HG03097 (cell line): Measurements from ENCODE around the gene ATRN.

Experiments
- ATAC-seq: cut with Tn5 transposase; IDR thresholded peaks from one replicate; pipeline ENCODE4 v1.9.1; 2021; ENCODE audit not compliant: unreplicated experiment, low FRiP score

ATRN gene

DNA sequence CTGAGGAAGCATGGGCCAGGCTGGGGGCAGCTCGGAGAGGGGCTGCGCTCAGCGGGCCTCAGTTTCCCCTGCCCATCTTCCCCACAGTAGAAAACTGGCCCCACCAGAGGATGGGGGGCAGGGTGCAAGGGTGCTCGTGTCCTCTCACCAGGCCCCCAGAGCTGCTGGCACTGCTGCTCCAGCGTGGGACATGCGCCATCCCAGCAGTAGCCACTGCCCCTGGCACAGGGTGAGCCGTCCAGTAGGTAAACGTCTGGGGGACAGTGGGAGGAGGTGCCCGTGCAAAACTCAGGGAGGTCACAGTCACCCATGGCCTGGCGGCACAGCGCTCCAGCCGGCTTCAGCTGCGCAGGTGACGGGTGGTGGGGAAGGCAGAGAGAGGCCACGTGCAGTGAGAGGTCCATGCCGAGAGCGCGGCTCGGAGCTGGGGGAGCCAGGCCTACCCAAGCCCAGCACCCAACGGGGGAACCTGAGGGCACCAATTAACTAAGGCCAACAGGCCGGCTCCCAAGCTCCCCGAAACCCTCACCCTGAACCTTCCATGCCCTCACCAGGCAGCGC lies 201.2 kb downstream of the ATRN start:
- ATAC-seq, result no peak

DNA sequence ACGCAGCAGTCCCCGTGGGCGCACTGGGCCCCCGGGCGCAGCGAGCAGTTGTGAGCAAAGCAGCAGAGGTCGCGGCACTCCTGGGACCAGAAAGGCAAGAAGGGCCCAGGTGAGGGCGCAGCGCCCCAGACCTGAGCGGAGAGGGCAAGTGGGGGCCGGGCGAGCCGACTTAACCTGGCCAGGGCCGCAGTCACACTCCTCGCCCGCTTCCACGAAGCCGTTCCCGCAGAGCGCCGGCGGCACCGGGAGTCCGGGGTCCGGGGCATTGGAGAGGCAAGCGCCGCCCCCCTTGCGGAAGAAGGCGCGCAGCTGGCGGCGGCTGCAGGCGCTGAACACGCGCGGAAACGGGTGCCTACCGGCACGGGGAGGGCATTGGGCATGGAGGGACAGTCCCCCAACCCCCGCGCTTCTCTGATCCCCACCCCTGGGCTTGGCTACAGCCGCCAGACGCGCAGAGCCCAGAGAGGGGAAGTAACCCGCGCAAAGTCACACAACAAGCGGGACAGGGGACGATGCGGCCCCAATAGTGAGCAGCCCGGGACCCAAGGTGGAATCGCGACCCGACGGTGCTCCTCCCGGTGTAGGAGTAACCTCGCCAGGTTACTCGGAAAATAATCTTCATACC lies 201.8 kb downstream of the ATRN start:
- no peak for ATAC-seq

DNA sequence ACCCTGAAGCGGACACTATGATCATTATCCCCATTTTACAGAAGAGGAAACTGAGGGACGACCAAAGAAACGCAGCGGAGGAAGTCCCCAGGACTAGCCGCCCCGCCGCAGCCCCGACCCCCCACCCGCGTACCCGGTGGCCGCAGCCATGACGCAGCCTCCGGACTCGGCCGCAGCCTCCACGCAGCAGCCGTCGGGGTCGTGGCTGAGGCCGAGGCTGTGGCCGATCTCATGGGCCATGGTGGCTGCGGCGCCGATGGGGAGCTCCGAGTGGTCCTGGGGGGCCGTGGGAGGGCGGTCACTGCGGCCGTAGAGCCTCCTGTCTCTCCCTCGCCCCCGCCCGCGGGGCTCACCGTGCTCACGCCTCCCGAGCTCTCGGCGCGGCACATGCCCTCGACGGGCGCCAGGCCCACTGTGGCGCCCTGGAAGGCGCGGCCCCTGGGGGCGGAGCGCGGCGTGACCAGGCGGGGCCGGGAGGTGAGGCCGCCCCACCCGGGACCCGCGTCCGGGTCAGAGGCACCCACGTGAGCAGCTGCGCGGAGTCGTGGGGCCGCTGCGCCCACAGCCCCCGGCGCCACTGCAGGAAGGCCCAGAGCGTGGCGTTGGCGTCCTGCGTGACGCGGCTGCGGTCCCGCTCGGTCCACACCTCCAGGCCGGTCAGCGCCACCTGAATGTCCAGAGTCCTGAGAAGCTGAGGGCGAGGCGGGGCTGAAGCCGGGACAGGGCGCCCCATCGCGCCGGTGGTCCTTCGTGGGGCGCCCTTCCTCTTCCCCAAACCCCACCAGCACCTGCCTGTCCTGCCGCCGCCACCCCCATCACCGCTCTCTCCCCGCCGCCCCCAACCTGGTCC lies 202.6 kb downstream of the ATRN start:
- ATAC-seq, result no peak

DNA sequence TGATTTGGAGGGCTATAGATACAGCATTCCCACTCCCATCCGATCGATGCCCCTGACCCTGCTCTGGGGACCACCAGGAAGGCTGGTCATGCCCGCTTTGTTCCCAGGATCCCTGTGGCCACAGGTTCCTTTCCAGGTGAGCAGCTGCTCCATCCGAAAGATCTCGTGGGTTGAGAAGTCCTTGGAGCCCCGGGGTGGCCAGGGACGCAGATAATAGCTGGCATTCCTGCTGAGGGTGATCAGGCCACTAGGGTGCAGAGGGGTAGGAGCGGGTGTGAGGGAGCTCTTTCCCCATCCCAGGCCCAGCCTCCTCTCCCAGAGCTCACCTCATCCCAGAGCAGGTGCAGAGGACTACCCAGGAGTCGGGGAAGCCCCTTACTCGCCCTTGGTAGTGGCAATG lies 203.6 kb downstream of the ATRN start:
- ATAC-seq, result no peak

DNA sequence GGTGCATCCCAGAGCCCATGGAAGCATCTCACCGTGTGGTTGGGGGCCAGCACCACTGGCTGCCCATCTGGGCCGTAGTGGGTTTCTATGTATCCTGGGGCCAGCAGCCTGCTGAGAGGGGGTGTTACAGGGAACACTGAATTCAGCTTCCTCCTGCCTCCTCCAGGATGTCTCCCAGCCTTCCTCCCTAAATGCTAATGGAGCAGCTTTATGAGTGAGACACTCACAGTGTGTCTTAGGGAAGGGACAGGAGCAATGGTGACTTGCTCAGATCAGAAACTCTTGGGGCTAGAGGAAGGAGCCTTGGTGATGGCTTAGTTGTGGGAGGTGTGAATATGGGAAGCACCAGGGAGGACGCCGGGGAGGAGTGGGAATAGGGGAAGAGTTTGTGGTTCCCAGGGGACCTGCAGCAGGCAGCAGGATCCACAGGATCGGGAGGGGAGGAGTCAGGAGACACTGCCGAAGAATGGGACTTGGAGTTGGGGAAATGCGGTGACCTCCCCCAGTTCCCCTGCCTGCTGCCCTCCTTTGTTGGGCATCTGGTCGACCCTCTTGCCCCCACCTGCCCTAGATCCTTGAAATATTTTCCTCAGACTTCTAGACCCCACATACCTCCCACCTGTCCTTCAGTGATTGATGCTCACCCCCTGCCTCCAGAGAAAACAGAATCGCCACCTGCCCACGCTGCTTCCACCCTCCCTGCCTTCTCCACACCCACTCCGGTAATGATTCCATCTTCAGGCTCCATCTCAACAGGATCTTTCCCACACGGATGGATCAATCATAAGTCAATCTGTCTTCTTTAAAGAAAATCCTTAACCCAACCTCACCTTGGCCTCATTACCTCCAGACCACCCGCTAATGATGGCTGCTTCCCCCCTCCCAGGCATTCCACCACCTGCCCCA lies 204.4 kb downstream of the ATRN start:
- ATAC-seq, result no peak

DNA sequence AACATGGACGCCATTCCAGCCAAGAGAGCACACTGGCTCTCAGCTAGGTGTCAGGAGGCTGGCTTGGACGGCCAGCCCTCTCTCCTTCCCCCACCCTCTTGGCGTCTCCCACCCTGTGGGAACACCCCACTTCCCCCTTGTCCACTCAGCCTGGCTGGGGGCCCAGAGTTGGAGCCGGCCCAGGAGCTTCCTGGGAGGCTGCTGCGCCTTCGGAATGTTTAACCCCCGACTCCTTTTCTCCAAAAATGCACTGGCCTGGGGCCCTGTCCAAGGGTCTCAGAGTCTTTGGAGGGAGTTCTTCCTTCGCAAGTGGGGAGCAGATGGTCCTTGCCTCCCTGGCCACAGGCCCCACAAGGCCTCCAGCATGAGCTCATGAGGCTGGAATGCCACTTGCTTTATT lies 206.9 kb downstream of the ATRN start:
- no peak for ATAC-seq

DNA sequence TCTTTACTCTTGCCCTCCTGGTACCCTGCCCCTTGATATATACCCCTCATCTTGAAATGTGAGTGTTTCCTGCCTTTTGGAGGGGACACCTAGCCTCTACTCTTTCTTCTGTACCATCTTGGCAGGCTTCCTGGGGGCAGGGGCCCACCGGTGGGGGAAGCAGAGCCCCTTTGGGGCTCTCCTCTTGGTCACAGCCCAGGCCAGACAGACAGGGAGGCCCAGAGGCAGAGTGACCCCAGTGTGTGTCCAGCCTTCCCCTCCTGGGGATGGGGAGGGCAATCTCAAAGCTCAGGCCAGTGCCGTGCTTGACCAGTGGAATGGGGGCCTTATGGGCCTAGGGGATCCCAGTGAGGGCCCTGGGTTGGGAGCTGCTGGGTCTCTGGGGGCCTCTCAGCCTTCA lies 207.4 kb downstream of the ATRN start:
- ATAC-seq, result no peak

DNA sequence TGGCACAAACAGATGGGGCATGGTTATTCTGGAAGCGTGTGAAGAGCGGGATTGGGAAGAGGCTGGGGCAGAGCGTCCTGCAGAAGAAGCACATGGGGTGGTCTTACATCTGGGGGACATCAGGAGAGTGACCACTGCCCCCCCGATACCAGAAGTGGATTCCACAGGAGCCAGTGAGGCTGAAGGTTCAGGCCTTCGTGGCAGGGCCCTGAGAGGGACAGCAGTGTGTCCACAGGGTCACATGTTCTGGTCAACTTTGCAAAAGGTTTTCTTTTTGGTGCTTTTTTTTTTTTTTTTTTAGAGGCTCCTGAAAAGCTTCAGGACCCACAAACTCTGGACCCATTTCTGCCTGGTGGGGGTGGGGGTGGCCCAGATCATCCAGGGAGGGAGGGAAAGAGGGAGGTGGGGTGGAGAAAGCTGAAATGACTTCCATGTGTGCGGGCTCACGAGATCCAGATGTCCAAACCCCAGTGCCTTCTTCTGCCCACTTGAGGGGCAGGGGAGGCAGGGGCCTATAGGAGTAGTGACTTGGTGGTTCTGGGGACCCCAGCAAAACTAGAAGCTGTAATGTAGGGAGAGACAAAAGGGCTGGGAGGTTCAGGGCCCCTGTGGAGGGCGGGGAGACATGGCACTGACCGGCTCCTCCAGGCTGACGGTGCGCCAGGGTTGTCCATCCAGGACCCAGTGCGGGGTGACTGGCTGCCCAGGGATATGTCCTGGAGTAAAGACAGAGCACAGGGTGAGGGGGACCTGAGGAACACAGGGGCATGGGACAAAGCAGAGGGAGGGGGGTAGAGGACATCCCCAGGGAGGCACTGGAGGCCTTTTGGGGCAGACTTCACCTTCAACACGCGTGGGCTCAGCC lies 208.3 kb downstream of the ATRN start:
- ATAC-seq, result no peak

DNA sequence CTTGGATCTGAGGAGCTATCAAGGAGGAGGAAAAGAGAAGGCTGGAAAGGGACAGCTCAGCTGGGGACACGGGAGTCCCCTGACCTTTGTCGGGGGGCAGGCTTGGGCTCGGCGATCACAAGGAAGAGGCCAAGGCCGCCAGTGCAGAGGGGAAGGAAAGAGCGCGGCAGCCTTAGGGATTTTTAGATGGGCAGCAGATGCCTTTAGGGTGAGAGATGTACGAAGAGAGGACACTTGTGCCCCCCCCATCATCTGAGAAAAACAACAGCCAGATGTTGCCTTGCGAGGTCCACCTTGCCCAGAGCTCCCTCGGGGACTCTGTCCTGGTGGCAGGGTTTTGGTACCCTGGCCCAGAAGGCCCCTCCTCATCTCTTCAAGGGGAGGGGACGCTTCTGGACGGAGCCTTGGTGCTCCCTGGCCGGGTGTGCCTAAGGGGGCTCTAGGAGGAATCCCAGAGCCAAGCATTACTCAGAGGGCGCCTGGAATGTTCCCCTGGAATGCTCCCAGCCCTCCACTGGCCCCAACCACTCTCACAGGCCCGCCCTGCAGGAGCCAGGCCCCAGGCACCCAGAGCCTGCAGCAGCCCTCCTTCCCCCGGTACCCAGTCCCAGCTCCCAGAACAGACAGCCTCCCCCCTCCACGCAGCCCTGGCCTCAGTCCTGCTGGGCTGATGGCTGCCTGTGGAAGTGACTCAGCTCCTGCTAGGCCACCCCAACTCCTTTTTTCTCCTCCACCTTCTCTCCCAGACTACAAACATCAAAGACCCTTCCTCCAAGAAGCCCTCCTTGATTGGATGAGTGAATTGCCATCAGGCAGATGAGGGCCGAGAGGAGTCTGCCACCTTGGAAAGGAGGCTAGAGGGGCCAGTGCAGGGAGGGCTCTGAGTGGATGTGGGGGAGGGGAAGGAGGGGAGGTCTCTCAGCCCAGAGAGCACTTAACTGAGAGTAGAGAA lies 209.2 kb downstream of the ATRN start:
- no peak for ATAC-seq

DNA sequence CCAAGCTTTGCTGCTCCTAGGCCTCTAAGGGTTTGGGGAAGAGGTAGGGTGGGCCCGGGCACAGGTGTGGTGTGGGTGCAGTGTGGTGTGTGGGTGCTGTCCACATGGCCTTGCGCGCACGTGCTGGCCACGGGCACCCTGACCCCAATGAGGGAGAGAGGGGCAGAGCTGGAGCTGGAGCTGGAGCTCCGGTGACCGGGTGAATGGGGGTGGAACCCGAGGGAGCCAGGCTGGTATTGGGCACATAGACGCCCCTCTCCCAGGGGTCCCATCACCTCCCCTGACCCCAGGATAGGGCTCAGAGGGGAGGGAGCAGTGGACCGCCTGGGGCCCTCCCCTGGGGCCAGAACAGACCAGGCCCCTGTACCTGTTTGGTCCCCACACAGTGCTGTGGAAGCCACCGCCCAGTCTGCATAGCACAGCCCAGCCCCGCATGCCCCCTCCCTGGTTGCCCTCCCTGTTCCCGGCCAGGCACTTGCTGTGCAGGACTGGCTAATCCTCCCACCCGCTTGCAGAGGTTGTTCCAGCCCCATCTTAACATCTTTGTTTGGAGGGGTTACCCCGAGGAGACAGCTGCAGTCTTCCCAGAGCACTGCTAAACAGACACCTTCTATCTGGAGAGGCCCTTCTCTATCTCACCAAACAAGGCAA lies 210.0 kb downstream of the ATRN start:
- no peak for ATAC-seq

DNA sequence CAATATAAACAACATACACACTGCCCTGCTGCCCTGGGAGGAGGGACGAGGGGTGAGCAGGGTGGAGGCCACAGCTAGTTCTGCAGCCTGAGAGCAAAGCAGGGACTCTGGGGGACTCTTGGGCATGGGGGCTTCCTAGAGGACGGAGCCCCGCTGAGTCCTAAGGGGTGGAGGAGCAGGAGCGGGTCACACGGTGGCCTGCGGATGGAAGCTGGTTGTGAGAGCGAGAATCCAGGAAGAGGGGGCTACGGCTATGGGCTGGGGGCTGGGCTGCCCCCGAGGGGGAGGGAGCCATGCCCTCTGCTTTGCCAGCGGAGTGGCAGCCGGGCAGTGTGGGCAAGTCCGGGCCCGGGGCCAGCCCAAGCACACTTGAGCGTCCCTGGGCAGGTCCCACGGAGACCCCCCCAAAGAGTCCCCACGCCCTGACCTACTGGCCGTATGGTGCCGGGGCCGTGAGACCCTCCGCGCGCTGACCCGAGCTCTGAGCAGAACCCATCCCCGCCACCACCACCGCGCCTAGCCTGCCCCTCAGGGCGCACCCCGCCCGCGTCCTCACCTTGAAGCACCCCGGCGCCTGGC lies 210.6 kb downstream of the ATRN start:
- ATAC-seq, result no peak

DNA sequence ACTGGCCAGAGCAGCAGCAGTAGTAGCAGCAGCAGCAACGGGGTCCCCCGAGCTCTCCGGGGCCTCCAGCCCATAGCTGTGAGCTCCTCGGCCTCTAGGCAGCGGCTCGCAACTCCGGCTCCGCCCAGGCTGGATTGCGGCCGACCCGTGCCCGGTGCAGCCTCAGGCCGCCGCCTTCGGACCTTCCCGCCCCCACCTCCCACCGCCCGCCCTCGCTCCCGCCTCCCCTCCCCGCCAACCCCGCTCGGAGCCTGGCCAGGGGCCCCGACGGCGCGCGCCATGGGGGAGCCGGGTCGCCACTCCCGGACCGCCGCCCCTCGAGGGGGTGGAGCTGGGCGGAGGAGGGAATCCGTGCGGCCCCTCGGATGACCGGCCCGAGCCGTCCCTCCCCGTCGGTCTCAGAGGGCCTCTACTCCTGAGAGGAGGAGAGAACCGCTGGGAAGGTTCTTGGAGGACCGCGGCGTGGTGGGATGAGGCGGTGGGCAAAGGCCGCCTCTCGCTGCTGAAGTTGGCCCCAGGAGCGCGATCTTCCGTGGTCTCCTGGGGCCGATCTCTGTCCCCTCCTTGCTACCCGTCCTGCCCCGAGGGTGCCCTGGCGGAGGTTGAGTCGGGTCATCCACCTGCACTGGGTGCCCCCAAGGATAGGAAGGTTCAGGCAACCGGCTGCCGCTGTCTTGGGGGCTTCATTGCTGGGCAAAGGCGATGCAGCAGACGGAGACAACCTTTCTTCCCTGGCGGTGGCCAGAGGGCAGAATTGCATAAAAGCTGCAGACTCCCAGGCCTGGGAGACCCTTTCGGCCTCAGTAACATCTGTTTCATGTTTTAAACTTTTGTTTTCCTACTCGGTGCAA lies 211.3 kb downstream of the ATRN start, which contains the start of gene ADAM33:
TSS of gene ADAM33 (minus strand) at position 80 of the 851 bp plus-strand sequence. CDS start at position 74, 6 bp downstream.
- ATAC-seq, result no peak

DNA sequence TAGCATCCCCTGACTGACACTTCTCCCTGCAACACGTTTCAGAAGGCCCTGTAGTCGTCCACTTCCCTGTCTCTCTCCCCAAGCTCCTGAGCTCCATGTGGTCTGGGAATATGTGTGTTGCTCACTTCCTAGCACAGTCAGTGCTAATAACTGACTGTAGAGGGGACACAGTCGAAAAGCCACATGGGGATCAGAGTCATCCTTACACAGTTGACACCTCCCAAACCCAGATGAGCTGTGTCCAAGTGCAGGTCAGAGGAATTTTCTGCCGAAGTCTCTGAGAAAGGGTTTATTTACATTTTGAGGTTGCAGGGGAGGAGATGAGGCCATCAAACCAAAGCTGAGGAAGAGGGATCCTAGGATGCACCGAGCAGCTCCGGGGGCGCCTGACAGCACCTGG lies 214.5 kb downstream of the ATRN start:
- ATAC-seq, result no peak

DNA sequence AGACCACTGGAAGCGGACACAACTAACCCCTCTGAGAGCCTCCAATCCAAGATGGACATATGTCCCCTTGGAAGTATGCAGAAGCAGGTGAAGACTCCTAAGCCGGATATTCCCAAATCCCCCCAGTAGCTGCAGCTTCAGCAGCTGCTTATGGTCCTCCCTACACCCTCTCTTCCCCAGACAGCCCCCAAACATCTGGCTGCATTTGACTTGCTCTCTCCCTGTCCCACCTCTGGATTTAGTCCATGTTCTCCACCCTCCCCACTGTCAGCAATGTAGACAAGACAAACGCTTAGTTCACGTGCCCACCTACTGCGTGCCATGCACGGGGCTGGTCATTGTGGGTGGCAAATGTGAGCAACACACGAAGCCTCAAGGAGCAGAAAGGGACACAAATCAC lies 215.6 kb downstream of the ATRN start:
- ATAC-seq, result no peak

DNA sequence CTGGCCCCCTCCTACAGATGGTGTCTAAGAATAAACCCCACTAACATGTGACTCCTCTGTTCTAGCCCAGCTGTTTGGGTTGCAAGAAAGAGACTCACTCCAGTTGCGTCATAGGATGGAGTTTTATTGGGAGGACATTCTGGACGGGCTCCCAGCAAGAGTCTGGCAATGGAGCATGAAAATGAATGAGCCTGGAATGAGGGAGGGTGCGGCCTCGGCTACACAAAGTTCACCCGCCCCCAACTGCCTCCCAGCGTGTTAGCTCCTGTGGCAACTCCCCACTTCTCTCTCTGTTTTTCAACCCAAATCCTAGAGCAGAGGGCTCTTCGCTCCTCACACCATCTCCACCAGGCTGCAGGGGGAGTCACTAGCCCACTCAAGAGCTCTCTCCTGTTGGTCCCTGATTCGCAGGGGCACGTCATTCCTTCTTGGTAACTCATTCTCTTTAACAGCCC lies 216.1 kb downstream of the ATRN start:
- no peak for ATAC-seq

DNA sequence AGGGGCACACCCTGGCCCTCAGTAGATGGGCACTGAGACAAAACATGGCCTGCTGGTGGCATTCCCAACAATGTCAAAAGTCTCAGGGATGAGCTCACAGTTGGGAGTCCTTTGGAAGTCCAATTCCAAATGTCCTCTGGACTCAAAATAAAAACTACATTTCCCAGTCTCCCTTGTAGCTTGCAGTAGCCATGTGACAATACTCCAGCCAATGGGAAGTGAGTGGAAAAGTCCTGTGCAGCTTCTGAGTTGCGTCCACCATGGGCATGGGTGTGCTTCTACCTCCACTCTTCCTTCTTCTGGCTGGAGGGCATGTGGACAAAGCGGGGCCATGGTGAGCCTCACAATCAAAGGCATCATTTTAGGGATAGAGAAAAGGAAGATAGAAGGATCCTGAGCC lies 216.8 kb downstream of the ATRN start:
- no peak for ATAC-seq

DNA sequence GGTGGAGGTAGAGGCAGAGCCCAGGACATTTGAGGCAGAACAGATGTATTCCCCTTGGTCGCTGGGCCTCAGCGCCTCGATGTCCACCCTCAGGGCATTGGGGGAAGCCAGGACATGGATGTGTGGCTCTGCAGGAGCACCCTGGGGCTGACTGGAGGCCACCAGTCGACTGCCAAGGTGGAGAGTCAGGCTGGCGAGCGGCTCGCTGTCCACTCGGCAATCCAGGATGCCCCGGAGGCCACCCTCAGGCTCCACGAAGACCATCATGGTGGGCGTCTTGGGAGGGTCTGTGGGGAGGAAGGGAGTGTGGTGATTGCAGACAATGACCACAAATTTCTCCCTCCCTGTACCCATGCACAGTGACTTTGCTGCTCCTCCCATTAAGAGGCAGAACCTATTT lies 219.2 kb downstream of the ATRN start:
- ATAC-seq, result no peak
